Ascending aorta (tissue), 2 donors: ENCODE results near the gene ZNF207. TPM values are rescaled to one million over a fixed set of nuclear protein-coding genes. Genes with fewer than 3 reads are reported as not detected.
A peak's percentile ranks its signal among the peaks of the same experiment; 100 is the strongest.

Source experiments
- DNase-seq, 2 donors: peaks; one replicate each; pipeline ENCODE4 v3.0.0-alpha.2; 2019; ENCODE audit warnings: low spot score in 2 of 2
- H3K27ac ChIP-seq, 2 donors: fragments of 200-600 bp; sonication (generic); one replicate each; pipeline ENCODE4 v1.5.1; 2016 to 2017; ENCODE audit warnings: mild to moderate bottlenecking in 1 of 2
- H3K27me3 ChIP-seq: fragments of 200-600 bp; sonication (generic); one replicate; pipeline ENCODE4 v1.5.1; 2017
- H3K36me3 ChIP-seq, 2 donors: fragments of 200-600 bp; sonication (generic); one replicate each; pipeline ENCODE4 v1.5.1; 2016
- H3K4me1 ChIP-seq, 2 donors: fragments of 200-600 bp; sonication (generic); one replicate each; pipeline ENCODE4 v1.5.1; 2016 to 2017; ENCODE audit warnings: mild to moderate bottlenecking in 1 of 2
- H3K4me3 ChIP-seq, 2 donors: fragments of 200-600 bp; sonication (generic); one replicate each; pipeline ENCODE4 v1.5.1; 2016 to 2017; ENCODE audit warnings: mild to moderate bottlenecking in 1 of 2
- H3K9me3 ChIP-seq, 2 donors: fragments of 200-600 bp; sonication (generic); one replicate each; pipeline ENCODE4 v1.5.1; 2016
- CTCF ChIP-seq, 3 experiments: fragments of 200-600 bp in 2 of 3; fragments of 450-650 bp in 1 of 3; sonication (generic) in 2 of 3; IDR thresholded peaks; one replicate each; pipeline ENCODE4 v1.5.1; 2016 to 2019; ENCODE audit warnings: antibody characterized with exemption in 3 of 3, mild to moderate bottlenecking in 1 of 3, moderate library complexity in 1 of 3
- intact Hi-C: fragments of 100-400 bp; cut with DNase I; formaldehyde crosslinking; loops from one replicate; pipeline ENCODE4 v1.15.1; 2023
- total RNA-seq: library from RNA; depleted of rRNA; stranded (reverse); fragments of >200 nt; gene quantifications from one replicate; pipeline ENCODE4 v1.1.0, GENCODE V29; 2016

Gene ZNF207
- total RNA-seq = 94.2 TPM

- intact Hi-C loops = no loop called here
- Histone ChIP-seq H3K9me3 (no peaks in the 10 kb centered on the region), H3K36me3 (peaks cover 12 to 18% of the 10 kb centered on the region in 2 donors), H3K27ac (peak within 1 kb of the TSS; percentile 94 to 96), H3K27me3 (no peaks in the 10 kb centered on the region), H3K4me1 (peaks cover 12 to 22% of the 10 kb centered on the region in 2 donors), H3K4me3 (peak within 1 kb of the TSS; percentile 66 to 73)
- TF ChIP-seq CTCF (IDR thresholded peaks at IDR 0.05) = no peak
- DNase-seq = peak; percentile 71 to 97
These were observed at the start of gene ZNF207 for GRCh38 chr17:32349854-32350665. TSS of gene ZNF207 (plus strand) at chr17:32350157. CDS start at chr17:32350286, 129 bp downstream.

GRCh38 chr17:32302037-32302436 is 47.9 kb upstream of the ZNF207 start:
- DNase-seq = no peak
- Histone ChIP-seq H3K27ac (no peak overlapping the region), H3K9me3 (no peaks in the 10 kb centered on the region), H3K4me1 (no peaks in the 10 kb centered on the region), H3K4me3 (no peak overlapping the region), H3K27me3 (no peaks in the 10 kb centered on the region), H3K36me3 (no peaks in the 10 kb centered on the region)
- TF ChIP-seq CTCF (IDR thresholded peaks at IDR 0.05) = no peak
- intact Hi-C loops = no loop called here

GRCh38 chr17:32302860-32303649 is 46.9 kb upstream of the ZNF207 start:
- Histone ChIP-seq H3K27ac (no peak overlapping the region), H3K9me3 (no peaks in the 10 kb centered on the region), H3K4me1 (no peaks in the 10 kb centered on the region), H3K4me3 (no peak overlapping the region), H3K36me3 (no peaks in the 10 kb centered on the region), H3K27me3 (no peaks in the 10 kb centered on the region)
- intact Hi-C loops = no loop called here
- DNase-seq = no peak
- no peak for TF ChIP-seq CTCF (IDR thresholded peaks at IDR 0.05)

GRCh38 chr17:32303781-32304288 is 46.1 kb upstream of the ZNF207 start:
- Histone ChIP-seq H3K27ac (no peak overlapping the region), H3K36me3 (no peaks in the 10 kb centered on the region)
- TF ChIP-seq CTCF (IDR thresholded peaks at IDR 0.05) = no peak

GRCh38 chr17:32305049-32305448 is 44.9 kb upstream of the ZNF207 start:
- Histone ChIP-seq H3K27me3 (no peaks in the 10 kb centered on the region), H3K4me3 (no peak overlapping the region), H3K4me1 (no peaks in the 10 kb centered on the region), H3K27ac (no peak overlapping the region), H3K9me3 (no peaks in the 10 kb centered on the region), H3K36me3 (no peaks in the 10 kb centered on the region)
- intact Hi-C loops = no loop called here
- TF ChIP-seq CTCF (IDR thresholded peaks at IDR 0.05) = no peak
- DNase-seq = no peak

More at GRCh38 chr17:32303781-32304288, 46.1 kb upstream of the ZNF207 start:
- Histone ChIP-seq H3K4me1 (no peaks in the 10 kb centered on the region), H3K27me3 (no peaks in the 10 kb centered on the region), H3K4me3 (no peak overlapping the region), H3K9me3 (no peaks in the 10 kb centered on the region)
- no peak for DNase-seq
- intact Hi-C loops = no loop called here
